Coronary artery (tissue), 2 donors: ENCODE results near the gene AP1S1.

ENCODE experiments used
- DNase-seq: peaks from one replicate; pipeline ENCODE4 v3.0.0-alpha.2; 2017; ENCODE audit warnings: low spot score
- H3K27ac ChIP-seq, 2 donors: fragments of 200-600 bp; sonication (generic); one replicate each; pipeline ENCODE4 v1.5.1; 2016 to 2019
- H3K4me3 ChIP-seq: fragments of 200-600 bp; sonication (generic); 2 replicates; pipeline ENCODE4 v1.5.1; 2016; ENCODE audit warnings: mild to moderate bottlenecking, moderate library complexity
- TF ChIP-seq, protein P1 (sequence below): fragments of 200-600 bp; sonication (generic); IDR thresholded peaks from one replicate; pipeline ENCODE4 v1.5.1; 2019; ENCODE audit warnings: antibody characterized with exemption

AP1S1 gene

DNA sequence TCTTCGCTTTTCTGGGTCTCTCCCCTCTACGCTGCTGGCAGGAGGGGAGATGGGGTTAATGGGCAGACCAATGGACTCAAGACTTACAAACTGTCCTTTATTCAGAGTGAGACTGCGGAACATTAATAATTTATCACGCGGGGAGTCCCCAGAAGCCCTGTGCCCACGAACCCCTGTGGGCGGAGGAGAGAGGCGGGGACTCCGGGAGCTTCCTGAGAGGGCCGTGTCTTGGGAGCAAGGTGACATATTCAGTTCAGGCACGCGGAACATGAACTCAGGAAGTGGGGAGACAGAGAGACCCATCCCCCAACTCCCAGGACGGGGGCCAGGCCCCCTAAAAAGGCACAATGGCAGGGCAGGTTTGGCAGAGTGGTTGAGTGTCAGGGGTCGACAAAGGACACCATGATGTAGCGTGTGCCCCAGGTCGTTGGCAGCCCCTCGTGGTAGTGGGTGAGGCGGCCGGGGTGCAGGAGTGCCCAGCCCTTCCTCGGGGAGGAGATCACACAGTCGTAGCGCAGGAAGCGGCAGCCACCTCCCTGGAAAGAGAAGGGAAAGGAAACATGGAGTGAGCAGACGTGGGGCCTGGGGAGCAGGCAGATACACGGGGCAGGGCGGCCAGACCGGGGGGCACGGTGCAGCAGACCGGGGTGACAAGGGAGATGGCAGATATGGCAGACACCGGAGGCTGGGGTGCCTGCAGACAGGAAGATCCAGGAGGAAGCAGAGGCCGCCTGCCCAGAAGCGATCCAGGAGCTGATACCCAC lies 51.8 kb downstream of the AP1S1 start:
- Histone ChIP-seq H3K27ac (no peak overlapping the region), H3K4me3 (no peak overlapping the region)
- DNase-seq, result no peak
- TF ChIP-seq, protein P1, sequence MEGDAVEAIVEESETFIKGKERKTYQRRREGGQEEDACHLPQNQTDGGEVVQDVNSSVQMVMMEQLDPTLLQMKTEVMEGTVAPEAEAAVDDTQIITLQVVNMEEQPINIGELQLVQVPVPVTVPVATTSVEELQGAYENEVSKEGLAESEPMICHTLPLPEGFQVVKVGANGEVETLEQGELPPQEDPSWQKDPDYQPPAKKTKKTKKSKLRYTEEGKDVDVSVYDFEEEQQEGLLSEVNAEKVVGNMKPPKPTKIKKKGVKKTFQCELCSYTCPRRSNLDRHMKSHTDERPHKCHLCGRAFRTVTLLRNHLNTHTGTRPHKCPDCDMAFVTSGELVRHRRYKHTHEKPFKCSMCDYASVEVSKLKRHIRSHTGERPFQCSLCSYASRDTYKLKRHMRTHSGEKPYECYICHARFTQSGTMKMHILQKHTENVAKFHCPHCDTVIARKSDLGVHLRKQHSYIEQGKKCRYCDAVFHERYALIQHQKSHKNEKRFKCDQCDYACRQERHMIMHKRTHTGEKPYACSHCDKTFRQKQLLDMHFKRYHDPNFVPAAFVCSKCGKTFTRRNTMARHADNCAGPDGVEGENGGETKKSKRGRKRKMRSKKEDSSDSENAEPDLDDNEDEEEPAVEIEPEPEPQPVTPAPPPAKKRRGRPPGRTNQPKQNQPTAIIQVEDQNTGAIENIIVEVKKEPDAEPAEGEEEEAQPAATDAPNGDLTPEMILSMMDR, result no peak

DNA sequence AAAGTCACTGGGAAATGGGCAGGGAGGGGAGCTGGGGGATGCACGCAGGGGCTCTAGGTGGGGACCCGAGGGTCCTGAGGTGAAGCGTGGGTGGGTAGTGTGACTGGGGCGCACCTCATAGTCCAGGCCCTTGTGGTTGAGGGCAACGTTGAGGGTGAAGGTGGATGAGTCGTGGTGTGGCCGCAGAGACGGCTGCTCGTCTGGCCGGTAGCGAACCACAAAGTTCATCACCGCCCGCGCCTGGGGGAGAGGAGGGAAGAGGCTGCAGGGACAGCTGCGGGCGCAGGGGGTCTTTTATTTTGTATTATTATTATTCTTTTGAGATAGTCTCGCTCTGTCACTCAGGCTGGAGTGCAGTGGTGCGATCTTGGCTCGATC lies 52.4 kb downstream of the AP1S1 start:
- Histone ChIP-seq H3K4me3 (no peak overlapping the region), H3K27ac (no peak overlapping the region)
- TF ChIP-seq, protein P1, result no peak
- no peak for DNase-seq

DNA sequence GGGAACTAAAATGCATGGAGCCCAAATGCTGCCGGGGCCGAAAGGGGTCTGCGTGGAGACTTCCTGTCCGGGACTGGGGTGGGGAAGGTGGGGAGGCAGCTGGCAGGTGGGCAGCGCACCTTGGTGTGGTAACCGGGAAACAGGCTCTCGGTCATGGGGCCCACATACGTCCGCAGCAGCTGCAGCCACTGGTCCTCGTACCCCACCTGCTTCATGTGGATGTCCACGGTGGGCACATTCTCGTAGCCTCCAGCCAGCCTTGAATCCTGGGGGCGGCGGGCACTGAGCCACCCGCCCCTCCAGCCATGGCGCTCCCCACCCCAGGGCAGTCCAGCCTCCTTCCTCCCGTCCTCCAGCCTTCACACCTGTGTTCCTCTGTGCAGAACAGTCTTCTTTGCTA lies 53.2 kb downstream of the AP1S1 start:
- DNase-seq, result no peak
- Histone ChIP-seq H3K27ac (no peak overlapping the region), H3K4me3 (no peak overlapping the region)
- TF ChIP-seq, protein P1, result no peak

DNA sequence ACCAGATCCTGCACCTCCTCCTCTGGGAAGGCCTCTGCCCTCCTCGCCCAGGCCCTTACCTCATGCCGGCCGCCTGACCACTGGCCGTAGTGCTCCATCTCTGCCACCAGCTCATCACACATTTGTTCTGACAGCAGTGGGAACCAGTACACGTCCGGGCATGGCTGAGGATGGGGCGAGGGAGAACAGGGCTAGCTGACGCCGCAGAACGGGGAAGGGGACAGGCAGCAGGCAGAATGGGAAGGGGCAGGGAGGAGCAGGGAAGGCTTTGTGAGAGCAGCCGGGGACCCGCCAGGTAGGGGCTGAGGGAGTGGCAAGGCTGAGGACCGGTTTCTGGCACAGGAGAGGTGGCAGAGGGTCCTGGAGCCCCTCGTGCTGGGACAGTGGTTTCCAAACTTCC lies 54.5 kb downstream of the AP1S1 start:
- TF ChIP-seq, protein P1, result no peak
- no peak overlapping the region for H3K4me3 ChIP-seq
- no peak overlapping the region for H3K27ac ChIP-seq
- no peak for DNase-seq

DNA sequence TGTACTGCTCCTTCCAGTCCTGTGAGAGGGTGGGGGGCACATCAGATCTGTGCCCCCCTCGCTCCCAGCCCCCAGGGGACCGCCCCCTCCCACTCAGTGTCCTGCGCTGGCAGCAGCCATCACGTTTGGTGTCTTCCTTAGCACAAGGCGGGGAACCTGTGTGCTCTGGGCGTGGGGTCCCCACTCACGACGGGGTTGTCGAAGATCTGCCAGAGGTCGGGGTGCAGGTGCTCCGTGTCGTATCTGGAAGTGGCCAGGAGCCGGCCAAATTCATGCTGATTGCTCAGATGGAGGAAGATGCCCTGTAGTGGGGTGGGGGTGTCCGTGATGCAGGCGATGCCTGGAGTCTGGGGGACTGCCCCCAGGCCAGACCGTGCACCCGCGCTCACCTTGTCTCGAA lies 55.9 kb downstream of the AP1S1 start:
- TF ChIP-seq, protein P1, result no peak
- Histone ChIP-seq H3K4me3 (no peak overlapping the region), H3K27ac (no peak overlapping the region)
- no peak for DNase-seq
